HT1080 (cell line): ENCODE data around the gene RIPOR1. TPM values are rescaled to one million over a fixed set of nuclear protein-coding genes. Genes with fewer than 3 reads are reported as not detected.

Source experiments
- DNase-seq: peaks from one replicate; pipeline ENCODE4 v3.0.0-alpha.2; 2015; ENCODE audit warnings: low read depth
- total RNA-seq: library from RNA; depleted of rRNA; stranded (reverse); fragments of >200 nt; shearing (Covaris generic); gene quantifications from 2 replicates; pipeline ENCODE4 v1.2.3, GENCODE V29; 2014

The RIPOR1 gene
- total RNA-seq, 1 experiment from 2014 or later: 17.2 TPM

DNA sequence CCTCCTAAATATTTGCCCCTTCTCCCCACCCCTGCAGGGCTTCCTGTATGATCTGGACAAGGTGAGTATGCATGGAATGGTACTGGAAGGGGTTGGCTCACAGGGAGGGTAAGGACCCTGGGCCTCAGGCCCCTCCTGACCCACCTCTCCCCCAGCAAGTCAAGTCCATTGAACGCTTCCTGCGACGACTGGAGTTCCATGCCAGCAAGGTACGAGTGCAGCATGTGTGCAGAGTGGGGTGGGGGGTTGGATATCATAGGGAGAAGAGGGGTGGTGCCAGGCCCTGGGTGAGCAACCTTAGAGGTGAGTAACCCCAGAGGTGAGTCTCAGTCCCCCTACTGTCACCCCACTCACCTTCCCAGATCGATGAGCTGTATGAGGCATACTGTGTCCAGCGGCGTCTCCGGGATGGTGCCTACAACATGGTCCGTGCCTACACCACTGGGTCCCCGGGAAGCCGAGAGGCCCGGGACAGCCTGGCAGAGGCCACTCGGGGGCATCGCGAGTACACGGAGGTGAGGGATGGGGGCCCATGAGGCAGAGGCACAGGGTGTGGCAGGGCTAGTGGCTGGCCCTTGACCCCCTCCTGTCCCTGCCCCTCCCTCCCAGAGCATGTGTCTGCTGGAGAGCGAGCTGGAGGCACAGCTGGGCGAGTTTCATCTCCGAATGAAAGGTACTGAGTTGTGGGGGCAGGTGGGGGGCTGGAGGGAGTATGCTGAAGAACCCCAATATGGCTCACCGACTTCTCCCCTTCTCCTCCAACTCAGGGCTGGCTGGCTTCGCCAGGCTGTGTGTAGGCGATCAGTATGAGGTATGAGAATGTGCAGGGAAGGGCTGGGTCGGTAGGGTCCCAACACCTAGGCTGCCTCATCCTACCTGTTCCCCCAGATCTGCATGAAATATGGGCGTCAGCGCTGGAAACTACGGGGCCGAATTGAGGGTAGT, 11.3 kb downstream of the RIPOR1 start:
- no peak for DNase-seq

DNA sequence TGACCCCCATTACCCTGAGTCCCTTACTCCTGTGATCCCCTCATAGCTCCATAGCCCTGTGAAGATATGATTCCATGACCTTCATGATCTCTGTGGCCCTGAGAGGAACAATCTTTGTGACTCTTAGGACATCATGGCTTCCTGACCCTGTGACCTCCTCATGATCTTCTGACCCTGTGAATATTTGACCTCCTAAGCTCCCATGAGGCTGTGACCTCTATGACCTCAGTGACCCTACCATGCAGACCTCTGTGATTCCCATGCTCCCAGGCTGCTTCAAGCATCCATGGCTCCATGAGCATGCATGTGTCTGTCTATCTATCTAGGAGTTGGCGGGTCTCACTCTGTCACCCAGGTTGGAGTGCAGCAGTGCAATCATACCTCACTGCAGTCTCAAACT, 12.1 kb downstream of the RIPOR1 start:
- no peak for DNase-seq

DNA sequence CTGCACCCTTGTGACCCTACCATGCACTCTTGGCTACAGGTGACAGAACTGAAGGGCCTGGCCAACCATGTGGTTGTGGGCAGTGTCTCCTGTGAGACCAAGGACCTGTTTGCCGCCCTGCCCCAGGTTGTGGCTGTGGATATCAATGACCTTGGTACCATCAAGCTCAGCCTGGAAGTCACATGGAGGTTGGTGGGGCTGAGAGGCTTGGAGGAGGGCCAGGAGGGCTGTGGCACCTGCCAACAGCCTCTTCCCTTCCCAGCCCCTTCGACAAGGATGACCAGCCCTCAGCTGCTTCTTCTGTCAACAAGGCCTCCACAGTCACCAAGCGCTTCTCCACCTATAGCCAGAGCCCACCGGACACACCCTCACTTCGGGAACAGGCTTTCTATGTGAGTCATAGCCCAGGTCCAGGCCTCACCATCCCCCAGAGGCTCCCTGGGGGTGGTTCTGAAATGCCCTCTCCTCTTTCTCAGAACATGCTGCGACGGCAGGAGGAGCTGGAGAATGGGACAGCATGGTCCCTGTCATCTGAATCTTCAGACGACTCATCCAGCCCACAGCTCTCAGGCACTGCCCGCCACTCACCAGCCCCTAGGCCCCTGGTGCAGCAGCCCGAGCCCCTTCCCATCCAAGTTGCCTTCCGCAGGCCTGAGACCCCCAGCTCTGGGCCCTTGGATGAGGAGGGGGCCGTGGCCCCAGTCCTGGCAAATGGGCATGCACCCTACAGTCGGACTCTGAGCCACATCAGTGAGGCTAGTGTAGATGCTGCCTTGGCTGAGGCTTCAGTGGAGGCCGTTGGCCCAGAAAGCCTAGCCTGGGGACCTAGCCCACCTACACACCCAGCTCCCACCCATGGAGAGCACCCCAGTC, 13.0 kb downstream of the RIPOR1 start:
- peak; percentile 77 for DNase-seq

DNA sequence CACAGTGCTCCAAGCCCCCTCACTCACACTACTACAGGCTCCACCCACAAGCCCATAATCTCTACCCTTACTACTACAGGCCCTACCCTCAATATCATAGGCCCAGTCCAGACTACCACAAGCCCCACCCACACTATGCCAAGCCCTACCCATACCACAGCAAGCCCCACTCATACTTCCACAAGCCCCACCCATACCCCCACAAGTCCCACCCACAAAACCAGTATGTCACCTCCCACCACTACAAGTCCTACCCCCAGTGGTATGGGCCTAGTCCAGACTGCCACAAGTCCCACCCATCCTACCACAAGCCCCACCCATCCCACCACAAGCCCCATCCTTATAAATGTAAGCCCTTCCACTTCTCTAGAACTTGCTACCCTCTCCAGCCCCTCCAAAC, 13.8 kb downstream of the RIPOR1 start:
- peak; percentile 71 for DNase-seq

DNA sequence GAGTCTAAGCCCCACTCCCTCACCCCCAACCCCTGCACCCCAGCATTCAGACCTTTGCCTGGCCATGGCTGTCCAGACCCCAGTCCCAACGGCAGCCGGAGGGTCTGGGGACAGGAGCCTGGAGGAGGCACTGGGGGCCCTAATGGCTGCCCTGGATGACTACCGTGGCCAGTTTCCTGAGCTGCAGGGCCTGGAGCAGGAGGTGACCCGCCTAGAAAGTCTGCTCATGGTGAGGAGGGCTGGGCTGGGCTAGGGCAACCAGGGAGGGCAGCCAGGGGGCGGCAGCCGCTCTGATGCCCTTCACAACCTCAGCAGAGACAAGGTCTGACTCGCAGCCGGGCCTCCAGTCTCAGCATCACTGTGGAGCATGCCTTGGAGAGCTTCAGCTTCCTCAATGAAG, 14.4 kb downstream of the RIPOR1 start:
- no peak for DNase-seq

DNA sequence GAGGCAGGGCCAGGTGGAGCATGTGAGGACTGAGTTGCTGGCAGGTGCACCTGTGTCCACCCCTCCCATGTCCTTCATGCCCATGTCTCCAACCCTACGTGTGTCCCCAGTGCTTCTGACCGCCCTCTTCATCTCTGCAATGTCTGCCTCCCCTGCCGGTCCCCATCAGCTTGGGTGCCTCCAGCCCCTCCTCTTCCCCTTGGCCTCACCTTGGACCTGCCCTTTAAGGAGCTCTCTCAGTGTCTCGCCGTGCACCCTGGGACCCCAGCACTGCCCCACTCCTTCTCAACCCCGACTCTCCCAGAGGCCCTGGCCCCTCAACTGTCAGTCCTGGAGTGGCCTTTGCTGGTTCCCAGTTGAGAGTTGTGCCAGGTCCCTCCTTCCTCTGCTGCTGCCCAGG, 15.0 kb downstream of the RIPOR1 start:
- DNase-seq: no peak

DNA sequence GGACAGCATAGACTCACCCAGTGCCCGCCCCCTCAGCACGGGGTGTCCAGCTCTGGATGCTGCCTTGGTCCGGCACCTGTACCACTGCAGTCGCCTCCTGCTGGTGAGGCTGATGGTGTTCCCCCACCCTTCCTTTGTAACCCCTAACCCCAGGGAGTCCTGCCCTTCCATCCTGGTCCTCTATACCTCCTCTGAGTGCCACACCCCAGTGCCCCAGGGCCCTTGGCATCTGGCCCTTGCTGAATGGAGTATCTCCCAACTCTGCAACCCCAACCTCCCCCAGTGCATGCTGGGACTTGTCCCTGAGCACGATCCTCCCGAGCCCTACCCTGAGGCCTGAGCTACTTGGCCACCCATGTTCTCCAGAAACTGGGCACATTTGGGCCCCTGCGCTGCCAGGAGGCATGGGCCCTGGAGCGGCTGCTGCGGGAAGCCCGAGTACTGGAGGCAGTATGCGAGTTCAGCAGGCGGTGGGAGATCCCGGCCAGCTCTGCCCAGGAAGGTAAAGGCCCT, 15.8 kb downstream of the RIPOR1 start:
- DNase-seq: no peak

DNA sequence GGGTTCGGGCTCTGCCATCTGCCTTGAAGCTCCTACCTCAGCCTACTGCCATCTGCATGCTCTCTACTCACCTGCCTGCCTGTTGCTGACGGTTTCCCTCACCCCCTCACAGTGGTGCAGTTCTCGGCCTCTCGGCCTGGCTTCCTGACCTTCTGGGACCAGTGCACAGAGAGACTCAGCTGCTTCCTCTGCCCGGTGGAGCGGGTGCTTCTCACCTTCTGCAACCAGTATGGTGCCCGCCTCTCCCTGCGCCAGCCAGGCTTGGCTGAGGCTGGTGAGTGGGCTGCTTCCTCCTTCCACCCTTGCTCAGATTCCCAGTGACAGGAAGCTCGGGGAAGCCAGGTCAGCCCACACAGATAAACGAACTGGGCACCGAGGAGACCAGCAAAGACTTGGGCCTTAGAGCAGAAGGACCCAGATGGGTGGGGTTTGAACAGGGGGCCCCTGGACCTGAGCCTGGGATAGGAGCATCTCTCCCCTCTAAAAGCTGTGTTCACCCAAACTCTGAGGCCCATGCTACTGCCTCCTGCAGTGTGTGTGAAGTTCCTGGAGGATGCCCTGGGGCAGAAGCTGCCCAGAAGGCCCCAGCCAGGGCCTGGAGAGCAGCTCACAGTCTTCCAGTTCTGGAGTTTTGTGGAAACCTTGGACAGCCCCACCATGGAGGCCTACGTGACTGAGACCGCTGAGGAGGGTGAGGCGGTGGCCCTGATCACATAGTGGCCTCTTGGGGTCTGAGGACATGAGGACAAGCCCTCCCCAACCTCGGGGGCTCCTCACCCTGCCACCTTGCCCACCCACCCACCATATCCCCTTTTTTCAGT, 16.4 kb downstream of the RIPOR1 start:
- no peak for DNase-seq

DNA sequence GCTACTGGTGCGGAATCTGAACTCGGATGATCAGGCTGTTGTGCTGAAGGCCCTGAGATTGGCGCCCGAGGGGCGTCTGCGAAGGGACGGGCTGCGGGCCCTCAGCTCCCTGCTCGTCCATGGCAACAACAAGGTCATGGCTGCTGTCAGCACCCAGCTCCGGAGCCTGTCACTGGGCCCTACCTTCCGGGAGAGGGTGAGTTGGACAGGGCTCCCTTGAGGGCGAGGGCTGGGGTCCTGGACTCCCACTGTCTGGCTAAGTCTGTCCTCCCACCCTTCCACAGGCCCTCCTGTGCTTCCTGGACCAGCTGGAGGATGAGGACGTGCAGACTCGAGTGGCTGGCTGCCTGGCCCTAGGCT, 17.0 kb downstream of the RIPOR1 start:
- no peak for DNase-seq

DNA sequence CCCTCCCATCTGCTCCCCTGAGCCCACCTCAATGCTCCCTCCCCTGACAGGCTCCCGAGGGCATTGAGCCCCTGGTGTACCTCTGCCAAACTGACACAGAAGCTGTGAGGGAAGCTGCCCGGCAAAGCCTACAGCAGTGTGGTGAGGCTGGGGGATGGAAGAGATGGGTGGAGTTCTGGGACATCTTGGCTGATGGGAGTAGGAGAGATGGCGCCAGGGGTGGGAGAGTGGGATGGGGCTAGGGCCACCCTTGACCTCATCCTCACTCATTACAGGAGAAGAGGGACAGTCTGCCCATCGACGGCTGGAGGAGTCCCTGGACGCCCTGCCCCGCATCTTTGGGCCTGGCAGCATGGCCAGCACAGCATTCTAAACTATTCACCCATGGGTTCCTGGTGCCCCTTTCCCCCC, 17.5 kb downstream of the RIPOR1 start:
- no peak for DNase-seq

DNA sequence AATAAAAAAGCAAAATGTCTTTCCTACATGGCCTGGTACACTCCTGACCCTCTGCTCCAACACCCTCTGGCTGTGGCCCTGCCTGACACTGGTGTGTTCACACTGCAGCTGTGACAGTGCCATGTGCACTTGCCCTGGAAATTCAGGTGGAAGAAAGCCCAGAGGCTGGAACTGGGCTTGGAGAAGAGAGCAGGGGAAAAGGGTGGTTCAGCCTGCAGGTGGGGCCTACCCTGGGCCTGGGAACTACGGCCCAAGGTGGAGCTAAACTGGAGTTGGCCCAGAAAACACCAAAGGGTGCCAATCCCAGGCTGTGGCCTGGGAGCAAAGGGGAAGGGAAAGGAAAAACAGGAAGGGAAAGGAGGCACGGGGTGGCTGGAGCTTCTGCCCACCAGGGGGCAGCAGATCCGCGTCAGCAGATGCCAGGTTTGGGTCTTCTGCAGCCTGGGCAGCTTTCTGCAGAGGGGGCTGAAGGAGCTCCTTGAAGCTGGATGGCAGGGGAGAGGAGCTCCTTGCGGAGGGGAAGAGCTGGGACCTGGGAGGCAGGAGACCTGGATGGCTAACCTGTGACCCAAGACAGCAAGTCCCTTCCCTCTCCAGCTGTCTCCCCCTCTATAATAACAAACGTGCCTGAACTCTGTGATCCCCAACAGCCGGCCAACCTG, 18.3 kb downstream of the RIPOR1 start:
- peak; percentile 83 for DNase-seq

DNA sequence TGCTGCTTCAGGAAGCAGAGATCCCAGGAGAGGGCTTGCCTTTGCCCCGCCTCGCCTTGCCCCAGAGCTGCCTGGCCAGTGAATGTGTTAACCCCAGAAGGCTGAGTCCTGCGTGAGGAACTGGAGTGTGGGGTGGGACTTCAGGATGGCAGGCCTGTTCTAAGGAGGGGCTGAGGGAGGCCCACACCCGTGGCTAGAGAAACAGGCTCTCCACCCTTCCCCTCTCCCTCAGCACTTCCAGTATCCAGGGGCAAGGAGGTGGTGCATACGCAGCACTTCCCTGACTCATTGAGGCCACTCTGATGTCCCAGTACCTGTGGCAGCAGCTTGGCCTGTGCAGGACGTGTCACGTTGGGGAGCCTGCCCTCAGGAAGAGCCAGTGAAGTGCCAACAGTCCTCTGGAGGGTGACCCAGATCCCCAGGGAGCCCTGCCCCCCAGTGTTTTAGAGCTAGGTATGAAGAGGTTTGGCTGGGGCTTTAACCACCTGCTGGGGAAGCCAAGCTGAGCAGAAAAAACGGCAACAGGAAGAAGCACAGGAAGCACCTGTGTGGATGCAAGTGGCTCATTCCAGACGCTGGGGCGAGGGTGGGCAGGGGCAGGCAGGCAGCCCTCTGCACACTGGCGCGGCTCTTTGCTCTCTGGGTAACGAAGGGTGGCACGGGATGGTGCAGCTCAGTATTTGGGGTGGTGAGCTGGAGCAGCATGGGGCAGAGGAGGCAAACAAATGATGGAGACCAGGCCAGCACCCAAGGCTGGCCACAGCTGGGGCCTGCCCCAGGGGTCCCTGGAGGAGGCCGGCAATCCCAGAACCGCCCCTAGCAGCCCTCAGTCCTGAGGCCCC, 19.0 kb downstream of the RIPOR1 start:
- no peak for DNase-seq

DNA sequence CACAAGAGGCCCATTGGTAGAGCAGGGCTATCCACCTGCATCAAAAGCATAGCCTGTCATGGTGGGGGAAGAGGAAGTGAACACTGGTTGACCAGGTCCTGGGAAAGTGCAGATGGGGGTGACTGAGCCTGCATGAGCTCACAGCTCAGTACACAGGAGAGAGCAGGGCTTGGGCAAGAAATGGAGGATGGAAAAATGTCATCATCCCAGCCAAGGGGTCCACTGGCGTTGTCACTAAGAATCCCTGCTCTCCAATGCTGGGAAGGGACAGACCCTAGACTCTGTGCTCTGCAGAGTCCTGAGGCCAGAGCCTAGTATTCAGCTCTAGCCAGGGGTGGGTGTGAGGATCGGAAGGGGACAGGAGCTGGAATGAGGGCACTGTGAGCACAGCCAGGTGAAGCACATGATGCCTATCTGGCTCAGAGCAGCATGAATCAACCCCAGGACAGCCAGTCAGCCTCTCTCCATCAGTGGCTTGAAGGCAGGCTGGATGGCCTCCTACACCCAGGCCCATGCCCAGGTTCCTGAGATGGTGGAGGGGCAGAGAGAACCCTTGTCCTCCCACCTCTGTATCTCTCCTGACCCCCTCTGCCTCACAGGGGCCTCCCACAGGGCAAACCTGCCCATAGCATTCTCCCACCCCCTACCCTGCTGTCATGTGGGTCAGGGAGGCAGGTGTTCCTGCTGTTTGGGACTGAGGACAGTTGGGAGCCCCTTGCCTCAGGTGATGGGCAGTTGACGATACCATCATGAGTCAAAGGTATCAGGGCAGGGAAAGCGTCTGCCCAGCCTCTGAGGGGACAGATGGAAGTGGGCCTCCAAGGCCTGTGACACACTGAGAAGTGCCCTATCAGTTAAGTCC, 19.9 kb downstream of the RIPOR1 start:
- DNase-seq: no peak

DNA sequence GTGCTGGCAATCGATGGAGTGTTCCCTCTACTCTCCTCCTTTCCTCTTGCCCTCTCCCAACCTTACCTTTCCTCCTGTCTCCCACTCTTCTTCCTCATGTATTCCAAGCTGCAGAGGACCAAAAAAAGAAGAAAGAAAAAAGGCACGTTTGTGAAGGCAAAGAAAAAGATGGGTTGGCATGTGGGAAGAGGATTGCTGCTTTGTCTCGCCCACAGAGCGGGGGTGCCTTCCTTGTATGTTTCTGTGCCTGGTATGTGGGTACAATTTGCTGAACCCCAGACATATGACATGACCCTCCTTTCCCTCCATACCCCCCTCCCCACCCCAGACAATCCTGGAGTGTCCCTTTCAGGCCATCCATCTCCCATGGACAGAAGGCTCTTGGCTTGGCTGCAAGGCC, 20.6 kb downstream of the RIPOR1 start:
- DNase-seq: no peak

DNA sequence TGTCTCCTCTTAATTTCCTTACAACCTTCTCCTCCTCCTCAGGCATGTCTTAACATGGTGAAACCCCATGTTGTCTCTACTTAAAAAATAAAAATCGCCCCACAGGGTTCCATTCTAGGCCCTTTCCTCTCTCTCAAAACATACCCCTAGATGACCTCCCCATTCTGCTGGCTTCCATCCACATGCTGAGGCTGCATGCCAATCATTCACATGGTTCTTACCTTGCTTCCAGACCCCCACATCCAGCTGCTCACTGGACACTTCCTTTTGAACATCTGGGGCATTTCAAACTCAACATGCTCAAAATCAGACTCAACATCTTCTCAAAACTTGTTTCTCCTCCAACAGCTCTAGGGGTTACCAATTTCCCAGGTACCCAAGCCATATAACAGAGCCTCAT, 21.3 kb downstream of the RIPOR1 start:
- no peak for DNase-seq

DNA sequence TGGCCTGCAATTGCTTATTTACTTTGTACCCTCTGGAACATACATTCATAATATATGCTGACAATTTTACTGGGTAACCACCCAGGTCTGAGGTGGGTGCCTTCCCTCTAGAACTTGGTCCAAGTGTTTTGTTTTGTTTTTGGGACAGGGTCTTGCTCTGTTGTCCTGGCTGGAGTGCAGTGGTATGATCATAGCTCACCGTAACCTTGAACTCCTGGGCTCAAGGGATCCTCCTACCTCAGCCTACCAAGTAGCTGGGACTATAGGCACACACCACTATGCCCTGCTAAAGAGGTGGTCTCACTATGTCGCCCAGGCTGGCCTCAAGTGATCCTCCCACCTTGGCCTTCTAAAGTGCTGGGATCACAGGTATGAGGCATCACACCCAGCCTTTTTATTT, 22.5 kb downstream of the RIPOR1 start:
- no peak for DNase-seq

DNA sequence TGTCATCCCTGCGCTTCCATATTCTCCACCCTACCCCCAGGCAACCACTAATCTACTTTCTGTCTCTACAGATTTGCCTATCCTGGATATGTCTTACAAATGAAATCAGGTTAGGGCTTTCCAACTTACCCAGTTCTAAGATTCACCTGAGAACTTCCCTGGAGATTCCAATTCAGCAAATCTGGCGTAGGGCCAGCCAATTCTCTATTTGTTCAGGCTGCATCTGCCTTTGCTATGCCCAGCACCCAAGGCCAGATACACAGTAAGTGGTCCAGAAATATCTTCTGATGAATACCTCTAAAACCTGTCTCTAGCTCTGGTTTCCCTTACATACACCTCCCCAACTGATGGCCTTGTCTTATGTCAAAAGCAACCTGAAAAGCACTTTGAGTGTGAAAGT, 23.3 kb downstream of the RIPOR1 start:
- DNase-seq: no peak

DNA sequence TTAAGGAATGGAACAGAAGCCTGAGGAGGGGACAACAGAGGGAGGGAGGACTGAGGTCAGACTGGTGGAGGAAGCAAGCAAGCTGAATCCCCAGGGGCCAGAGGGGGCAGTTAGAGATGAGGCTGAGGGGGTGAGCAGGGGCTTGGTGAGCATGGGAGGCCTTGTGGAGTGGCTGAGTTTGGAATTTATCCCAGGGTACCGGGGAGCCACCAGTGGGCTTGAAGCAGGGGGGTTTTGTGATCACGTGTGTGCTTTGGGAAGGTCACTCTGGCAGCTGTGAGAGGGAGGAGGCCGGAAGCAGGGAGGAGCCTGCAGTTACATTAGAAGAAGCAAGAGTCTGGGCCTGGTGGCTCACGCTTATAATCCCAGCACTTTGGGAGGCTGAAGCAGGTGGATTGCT, 23.8 kb downstream of the RIPOR1 start:
- DNase-seq: no peak

DNA sequence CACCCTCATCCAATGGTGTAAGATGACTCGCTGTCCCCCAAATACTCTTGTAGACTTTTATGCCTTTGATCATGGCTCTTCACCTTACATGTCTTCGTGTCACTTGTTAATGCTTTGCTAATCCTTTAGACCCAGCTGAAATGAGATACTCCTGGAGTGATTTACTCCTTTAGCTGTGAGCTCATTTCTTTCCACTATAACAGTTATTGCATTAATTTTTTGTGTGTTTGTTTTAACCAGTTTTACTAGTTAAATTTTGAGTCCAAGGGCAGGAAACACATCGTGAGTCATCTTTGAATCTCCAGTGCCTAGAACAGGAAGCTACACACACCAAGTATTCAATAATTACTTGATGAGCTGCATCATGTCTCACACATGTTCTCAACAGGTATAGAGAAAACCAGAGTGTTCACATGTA, 27.2 kb downstream of the RIPOR1 start:
- peak; percentile 83 for DNase-seq
